ENCODE data around the gene TSR3.

TSR3 gene

DNA sequence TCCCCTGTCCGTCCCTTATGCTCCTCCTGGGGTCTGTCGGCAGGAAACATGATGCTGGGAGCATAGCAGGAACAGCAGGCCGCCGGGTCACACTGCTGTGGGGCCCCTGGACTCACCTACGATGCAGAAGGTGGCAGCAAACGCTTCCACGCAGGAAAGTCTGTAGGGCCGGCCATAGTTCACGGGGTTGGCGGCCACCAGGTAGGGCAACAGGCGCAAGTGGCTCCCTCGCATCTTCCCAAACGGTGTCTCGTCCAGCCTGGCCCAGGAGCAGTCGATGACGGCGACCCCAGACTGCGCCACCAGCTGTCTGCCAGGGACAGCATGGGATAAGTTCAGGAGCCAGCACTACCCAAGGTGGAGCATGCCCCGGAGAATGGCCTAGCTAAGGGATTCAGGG is 987 bp downstream of the TSR3 start:
- no peak for DNase-seq

DNA sequence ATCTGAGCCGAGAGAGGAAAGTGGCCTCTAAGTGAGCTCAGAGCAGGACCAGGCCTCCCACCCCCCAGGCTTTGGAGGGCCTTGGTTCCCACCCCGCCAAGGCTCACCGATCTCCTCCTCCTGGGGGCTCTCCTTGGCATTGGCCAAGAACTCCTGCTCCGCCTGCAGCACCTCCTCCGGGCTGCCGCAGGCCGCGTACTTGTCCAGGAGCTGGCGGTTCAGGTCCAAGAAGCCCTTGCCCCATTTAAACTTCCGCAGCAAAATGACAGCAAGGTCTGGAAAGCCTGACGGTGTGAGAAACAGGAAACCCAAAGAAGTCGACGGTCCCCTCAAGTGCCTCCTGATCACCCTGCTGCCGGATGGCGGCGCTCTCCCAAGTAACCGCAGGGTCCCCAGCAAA is 1.7 kb downstream of the TSR3 start:
- no peak for DNase-seq

DNA sequence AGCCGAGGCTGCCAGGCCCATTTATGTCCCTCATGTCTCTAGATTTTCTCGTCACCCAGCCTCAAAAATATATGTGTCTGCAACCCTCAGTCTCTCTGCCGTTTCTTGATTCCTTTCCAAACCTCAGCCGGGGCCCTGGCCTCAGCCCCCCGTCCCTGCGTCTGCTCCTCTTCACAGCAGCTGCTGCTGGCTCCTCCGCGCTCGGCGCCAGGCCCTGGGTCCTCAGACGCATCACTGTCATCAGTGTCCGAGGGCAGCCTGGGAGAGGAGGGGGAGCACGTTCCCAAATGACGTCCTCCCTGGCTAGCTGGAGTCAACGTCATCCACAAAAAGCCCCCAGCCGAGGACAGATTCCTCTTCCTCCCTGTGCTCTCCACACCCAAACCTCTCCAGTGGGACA is 2.3 kb downstream of the TSR3 start:
- no peak for DNase-seq

DNA sequence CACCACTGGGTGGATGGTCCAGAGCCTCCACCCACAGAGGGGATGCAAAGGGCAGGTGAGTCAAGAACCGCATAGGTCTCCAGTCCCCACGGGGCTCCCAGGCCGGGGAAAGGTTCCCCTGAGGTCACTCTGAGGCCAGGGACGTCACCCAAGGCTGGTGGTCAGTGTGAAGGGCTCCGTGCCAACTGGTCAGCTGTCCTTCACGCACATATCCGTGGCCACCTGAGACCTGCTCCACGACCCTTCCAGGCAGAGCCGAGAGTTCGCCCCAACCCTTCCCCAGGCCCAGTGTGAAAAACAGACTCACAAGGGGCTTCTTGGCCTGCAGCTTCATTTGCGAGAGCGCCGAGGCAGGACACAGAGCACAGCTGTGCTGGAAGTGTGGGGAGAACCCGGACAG is 2.8 kb downstream of the TSR3 start:
- DNase-seq: no peak

DNA sequence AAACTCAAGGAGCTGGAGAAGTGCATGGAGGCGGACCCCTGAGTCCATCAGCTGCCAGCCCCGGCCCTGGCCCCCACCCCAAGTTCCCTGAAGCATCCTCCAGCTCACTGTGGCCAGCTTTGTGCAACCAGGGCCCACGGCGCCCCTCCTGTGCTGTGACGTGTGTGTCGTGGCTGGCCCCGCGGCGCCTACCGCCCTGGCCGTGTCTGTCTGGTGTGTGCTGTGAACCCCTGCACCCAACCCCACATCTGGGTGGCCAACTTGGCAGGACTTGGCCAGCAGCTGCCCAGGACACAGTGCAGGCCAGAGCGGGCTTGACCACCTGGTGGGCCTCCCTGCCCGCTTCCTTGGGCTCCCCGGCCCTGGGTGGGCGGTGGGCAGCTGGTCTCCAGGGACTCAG is 3.2 kb downstream of the TSR3 start:
- no peak for DNase-seq

DNA sequence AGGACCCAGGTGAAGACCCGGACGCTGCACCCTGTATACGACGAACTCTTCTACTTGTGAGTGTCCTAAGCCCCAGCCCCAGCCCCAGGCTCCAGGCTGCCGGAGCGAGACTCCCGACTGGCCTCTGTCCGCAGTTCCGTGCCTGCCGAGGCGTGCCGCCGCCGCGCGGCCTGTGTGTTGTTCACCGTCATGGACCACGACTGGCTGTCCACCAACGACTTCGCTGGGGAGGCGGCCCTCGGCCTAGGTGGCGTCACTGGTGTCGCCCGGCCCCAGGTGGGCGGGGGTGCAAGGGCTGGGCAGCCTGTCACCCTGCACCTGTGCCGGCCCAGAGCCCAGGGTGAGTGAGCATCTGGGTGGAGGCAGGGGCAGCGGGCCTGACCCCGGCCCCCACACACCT is 3.7 kb downstream of the TSR3 start:
- DNase-seq: no peak

DNA sequence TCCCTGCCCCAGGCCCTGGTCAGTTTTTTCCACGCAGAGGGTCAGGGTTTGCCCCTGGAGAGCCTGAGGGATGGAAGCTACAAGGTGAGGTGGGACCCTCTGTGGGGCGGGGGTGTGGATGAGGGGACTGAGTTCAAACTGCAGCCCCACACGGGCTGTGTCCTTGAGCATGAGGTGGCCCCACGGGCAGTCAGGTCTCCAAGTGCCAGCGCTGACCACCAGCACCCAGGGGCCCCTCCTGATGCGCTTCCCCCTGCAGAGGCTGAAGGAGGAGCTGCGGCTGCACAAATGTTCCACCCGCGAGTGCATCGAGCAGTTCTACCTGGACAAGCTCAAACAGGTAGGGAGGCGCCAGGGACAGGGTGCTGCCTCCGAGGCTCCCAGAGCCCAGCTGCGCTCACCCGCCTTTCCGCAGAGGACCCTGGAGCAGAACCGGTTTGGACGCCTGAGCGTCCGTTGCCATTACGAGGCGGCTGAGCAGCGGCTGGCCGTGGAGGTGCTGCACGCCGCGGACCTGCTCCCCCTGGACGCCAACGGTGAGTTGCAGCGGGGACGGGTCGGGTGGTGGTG is 4.3 kb downstream of the TSR3 start:
- DNase-seq: no peak

DNA sequence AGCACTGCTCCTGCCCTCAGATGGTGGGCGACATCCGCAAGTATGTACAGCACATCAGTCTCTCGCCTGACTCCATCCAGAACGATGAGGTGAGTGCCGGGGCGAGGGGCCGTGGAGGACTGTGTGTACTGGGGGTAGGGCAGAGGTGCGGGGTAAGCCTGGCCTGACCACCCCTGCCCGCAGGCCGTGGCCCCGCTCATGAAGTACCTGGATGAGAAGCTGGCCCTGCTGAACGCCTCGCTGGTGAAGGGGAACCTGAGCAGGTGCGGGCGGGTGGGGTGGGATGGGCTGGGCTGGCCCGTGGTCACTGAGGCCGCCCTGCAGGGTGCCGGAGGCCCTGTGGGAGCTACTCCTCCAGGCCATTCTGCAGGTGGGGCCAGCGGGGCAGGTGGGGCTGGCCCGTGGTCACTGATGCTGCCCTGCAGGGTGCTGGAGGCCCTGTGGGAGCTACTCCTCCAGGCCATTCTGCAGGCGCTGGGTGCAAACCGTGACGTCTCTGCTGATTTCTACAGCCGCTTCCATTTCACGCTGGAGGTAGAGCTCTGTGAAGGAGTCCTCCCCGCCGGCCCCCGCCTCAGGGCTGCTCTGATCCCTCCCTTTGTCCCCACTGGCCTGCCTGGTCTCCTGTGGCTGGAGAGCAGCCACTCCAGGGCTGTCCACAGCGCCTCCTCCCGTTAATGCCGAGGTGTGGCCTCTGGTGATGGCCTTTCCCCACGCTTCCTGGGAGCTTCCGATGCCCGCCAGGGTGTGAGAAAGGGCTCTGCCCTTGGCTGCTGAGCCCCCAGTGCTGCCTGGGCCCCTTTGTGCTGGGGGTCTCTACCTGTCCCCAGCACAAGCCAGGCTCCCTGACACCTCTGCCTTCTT is 5.0 kb downstream of the TSR3 start:
- DNase-seq: no peak

DNA sequence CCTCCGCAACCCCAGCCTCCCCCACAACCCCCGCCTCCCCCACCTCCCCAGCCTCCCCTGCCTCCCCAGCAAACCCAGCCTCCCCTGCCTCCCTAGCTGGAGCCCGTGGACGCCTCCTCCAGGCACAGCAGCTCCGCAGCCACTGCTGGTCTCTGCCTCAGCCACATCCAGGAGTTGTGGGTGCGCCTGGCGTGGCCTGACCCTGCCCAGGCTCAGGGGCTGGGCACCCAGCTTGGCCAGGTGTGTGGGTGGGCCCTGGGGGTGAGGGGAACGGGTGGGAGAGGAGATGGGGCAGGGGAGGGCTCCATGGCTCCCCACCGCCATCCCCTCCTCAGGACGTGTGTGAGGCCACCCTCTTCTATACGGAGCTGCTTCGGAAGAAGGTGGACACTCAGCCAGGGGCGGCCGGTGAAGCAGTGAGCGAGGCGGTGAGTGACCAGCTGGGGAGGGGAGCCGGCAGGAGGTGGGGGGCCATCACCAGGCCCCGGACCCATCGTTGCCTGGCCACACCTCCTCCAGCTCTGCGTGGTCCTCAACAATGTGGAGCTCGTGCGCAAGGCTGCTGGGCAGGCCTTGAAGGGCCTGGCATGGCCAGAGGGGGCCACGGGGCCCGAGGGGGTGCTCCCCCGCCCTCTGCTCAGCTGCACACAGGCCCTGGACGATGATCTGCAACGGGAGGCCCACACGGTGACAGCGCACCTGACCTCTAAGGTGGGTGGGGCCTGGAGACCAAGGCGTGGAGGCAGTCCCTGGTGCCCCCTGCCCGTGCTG is 5.8 kb downstream of the TSR3 start:
- no peak for DNase-seq

DNA sequence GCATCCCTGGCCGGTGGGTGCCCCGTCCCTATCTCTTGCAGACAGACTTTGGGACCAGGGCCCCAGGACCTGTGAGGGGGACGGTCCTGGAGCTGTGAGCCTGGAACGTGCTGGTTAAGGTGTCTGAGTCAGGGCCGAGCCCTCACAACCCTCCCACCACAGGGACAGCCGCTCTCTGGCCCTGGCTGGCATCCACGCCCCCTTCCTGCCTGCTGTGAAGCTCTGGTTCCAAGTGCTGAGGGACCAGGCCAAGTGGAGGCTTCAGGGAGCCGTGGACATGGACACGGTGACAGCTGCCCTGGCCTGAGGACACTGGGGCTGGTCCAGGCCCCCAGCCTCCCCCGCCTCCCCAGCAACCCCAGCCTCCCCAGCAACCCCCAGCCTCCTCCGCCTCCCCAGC is 6.6 kb downstream of the TSR3 start:
- no peak for DNase-seq

DNA sequence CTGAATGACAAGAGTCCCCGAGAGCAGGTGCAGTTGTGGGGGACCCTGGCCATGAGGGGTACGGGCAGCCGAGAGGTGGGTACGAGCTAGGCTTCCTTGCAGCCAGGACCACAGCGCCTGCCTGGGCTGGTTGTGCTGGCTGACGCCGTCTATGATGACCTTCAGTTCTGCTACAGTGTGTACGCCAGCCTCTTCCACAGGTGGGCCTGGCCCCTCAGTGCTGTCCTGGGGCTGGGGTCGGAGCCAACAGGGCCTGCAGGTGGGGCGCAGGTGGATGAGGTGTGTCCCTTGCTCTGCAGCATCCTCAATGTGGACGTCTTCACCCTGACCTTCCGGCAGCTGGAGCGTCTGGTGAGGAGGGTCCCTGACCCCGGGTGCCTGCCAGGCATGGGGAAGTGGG is 7.2 kb downstream of the TSR3 start:
- no peak for DNase-seq

DNA sequence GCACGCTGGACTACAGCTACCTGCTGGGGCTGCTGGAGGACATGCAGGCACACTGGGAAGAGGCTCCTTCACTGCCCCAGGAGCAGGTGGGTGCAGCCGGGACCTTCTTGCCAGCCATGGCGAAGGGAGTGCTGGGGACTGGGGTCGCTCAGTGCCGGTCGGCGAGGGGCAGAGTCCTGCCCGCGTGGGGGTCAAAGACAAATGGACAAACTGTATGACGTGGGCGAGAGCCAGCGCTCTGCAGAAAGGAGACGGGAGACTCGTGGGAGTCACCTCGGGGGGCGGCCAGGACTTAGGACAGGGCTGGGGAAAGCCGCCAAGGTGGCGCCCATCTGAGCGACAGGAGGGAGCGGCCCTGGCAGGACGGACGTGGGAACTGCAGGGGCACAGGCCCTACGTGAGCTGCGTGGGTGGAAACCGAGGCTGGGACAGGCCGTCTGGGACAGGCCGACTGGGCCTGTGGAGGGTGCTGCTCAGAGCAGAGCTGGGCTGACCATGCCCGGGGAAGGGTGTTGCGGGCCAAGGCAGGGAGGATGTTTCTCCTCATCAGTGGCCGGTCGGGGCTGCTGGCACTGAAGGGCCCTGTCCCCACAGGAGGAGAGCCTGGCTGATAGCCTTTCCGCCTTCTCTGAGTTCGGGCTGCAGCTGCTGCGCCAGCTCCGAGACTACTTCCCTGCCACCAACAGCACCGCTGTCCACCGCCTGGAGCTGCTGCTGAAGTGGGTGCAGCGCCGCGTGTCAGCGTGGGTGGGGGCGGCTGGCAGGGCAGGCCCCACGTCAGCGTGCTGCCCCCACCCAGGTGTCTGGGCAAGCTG is 8.0 kb downstream of the TSR3 start:
- no peak for DNase-seq

DNA sequence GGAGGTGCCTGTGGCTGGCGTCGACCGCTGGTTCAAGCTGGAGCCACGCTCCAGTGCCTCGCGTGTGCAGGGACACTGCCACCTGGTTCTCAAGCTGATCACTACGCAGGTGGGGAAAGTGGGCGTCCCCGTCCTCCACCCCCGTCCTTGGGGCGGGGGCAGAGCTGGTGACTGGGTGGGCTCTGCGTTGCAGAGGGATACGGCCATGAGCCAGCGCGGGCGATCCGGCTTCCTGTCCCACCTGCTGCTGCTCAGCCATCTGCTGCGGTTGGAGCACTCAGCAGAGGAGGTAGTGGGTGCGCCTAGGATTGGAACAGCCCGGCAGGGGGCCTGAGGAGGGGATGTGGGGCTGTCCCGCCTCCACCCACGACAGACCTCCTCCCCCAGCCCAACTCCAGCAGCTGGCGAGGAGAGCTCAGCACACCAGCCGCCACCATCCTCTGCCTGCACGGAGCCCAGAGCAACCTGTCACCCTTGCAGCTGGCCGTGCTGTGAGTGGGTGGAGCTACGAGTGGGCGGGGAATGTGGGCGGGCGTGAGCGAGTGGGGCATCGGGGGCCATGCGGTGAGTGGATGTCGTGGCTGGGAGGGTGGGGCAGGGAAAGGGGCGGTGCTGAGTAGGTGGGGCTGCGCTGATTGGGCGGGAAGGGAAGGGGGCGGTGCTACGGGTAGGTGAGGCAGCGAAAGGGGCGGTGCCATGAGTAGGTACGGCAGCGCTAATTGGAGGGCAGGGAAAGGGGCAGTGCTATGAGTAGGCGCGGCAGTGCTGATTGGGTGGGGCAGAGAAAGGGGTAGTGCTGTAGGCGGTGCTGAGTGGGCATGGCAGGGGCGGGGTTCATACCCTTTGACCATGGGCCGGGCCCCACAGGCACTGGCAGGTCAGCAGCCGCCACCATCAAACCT is 8.9 kb downstream of the TSR3 start:
- peak; percentile 97 for DNase-seq

DNA sequence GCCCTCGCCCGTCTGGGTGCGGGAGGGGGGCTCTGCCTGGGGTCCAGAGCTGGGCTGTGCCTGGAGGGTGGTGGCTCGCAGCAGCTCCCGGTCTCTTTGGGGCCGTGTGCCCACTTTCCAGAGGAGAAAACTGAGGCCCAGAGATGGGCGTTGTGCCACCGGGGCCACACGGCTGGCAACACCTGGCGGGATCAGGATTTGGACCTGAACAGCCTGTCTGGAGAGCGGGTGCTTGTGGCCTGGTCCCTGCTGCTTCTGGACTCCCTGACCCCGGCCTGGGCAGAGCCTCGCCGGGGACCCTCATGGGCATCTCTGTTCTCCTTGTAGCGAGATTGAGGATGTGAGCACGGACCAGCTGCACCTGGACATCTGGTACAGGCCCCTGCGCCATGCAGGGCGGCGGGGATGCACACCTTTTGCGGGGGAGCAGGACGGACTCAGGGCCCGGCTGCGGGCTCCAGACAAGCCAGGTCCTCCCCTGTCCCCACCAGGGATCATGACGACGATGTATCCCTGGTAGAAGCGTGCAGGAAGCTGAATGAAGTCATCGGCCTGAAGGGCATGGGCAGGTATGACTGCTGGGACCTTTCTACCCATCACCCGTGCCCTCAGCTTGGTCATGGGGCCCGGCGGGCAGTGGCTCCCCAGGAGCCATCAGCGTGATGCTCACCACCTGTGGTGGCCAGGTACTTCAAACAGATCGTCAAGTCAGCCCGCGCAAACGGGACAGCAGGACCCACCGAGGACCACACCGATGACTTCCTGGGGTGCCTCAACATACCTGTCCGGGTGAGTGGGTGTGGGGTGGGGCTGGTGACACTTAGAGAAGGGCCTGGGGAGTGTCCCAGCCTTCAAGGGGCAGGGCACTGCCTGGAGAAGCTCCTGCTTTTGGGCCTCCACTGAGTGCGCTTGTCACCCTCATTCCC is 9.9 kb downstream of the TSR3 start:
- no peak for DNase-seq

DNA sequence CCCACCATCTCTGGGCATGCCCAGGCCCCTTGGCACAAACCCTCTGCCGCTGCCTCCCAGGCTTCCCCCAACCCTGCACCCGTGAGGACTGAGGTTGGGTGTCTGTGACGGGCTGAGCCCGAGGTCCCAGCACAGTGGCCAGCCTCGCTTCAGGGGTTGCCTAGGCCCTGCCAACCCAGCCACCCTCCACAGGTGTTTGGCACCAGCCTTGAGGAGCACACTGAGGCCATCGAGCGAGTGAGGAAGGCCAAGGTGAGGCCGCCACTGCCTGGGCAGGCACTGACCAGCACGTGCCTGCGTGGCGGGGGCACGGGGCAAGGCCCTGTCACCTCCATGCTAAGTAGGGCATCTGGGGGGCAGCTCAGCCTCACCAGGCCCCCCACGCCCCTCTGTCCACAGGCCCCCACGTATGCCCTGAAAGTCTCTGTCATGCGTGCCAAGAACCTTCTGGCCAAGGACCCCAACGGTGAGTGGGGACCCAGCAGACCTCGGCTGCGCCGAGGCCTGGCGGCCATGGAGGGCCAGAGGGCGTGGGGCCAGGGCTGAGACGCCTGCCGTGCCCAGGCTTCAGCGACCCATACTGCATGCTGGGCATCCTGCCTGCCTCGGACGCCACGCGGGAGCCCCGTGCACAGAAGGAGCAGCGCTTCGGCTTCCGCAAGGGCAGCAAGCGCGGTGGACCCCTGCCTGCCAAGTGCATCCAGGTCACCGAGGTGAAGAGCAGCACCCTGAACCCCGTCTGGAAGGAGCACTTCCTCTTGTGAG is 10.8 kb downstream of the TSR3 start:
- DNase-seq: no peak

DNA sequence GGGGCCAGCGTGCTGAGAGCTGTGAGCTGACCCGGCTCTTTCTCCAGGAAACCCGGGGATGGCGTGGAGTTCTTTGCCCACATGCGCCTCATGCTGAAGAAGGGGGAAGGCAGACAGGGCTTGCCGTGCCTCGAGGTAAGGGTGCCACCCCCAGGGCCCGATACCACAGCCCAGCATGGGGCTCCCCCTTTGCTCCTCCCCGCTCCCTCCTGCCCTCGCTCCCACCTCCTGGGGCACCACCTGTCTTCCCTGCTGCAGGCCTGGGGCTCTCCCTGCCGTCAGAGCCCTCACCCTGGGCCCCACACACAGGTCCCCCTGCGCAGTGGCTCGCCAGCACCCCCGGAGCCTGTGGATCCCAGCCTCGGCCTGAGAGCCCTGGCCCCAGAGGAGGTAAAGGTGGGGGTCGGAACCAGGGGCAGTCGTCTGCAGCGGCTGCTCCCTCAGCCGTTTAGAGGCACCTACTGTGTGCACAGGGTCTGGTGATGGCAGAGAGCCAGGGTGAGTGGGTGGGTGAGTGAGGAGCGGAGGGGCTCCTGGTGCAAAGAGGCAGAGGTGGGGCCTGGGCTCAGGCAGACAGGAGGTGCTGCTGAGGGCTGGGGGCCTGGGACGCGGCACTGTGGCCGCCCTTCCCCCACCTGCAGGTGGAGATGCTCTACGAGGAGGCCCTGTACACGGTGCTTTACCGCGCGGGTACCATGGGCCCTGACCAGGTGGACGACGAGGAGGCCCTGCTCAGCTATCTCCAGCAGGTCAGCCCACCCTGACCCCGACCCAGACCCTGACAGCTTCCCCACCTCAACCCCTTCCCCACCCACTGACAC is 12.6 kb downstream of the TSR3 start:
- DNase-seq: no peak

DNA sequence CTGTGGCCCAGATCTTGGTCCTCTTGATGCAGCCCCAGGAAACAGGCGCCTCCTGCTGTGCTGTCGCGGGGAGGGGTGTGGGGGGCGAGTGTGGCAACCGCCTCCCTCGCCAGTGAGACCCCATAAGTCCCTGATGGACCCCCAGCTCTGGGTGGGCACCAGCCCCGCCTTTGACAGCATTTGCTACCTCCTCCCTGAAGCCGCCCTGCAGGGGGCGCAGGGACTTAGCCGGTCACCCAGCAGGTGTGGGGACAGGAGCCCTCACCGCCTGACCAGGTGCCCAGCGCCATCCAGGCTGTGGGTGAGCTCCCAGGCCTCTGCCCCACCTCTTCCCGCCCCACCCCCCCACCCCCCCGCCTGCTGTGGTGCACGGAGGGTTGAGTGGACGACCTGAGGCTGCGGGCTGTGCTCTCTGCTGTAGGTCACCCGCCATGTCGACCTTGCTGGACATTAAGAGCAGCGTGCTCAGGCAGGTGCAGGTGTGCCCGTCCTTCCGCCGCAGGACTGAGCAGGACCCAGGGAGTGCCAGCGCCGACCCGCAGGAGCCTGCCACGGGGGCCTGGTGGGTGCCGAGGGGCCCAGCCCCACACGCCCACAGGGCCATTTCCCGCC is 13.5 kb downstream of the TSR3 start:
- no peak for DNase-seq

DNA sequence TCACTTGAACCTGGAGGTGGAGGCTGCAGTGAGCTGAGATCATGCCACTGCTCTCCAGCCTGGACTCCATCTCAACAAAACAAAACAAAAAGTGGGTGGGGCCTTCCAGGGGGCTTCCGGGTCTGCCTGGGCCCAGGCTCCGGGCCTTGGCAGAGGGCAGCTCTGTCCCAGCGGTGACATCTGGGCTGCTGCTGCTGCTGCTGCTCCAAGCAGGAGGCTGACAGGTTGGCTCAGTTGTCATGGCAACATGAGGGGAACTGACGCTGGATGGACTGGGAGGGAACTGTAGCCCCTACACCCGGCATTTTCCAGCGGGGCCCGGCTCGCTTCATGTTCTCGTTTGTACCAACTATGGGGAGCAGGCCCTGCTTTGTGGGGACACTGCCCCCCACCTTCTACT is 14.2 kb downstream of the TSR3 start:
- DNase-seq: peak; percentile 75

DNA sequence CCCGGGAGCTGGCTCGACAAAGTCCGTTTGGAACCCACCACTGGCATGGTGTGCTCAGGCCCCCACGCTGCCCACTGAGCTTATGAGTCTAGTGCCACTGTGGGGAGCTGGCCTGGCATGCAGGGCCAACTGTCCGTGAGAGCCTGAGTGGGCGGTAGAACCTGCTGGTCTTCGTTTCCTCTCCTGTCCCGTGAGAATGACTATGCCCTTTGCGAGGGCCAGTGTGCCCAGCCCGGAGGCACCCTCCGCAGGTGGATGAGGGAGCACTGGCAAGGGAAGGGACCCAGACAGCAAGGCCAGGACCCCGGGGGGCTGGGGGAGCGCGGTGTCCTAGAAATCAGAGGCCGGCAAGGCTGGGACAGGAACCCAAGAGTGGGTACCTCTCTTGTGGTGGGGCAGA is 15.1 kb downstream of the TSR3 start:
- no peak for DNase-seq
